Stomach (tissue), 4 donors: ENCODE data around the gene SH3GL2.

Source experiments
- CTCF ChIP-seq, 7 experiments: fragments of 450-650 bp in 4 of 7; fragments of 200-600 bp in 3 of 7; sonication (generic) in 3 of 7; IDR thresholded peaks; one replicate each; pipeline ENCODE4 v1.5.1; 2016 to 2019; ENCODE audit warnings: antibody characterized with exemption in 7 of 7, control low read depth in 2 of 7, mild to moderate bottlenecking in 1 of 7
- EP300 ChIP-seq: sonication (generic); formaldehyde crosslinking; IDR thresholded peaks from one replicate; pipeline ENCODE4 v1.6.1; 2017; ENCODE audit warnings: antibody characterized with exemption
- POLR2AphosphoS5 ChIP-seq, 3 donors: sonication (generic); formaldehyde crosslinking; IDR thresholded peaks; one replicate each; pipeline ENCODE4 v1.6.1; 2016; ENCODE audit warnings: antibody characterized with exemption in 3 of 3

- TF ChIP-seq CTCF (IDR thresholded peaks at IDR 0.05) (no peak), POLR2AphosphoS5 (IDR thresholded peaks at IDR 0.05) (no peak), EP300 (no peak)
These were observed 183.3 kb downstream of the SH3GL2 start for GRCh38 chr9:17761984-17762676.
